ENCODE results near the gene CA11.
A peak's percentile ranks its signal among the peaks of the same experiment; 100 is the strongest.

CA11 gene

GRCh38 chr19:48618916-48619691 is 26.9 kb downstream of the CA11 start, which contains the start of the genes RPL18 and SPHK2:
Gene RPL18, minus strand, starts transcription at chr19:48619178. Its CDS starts 35 bp downstream, at chr19:48619143.
Gene SPHK2, plus strand, starts transcription at chr19:48619506. Its CDS starts 1,009 bp downstream, at chr19:48620515.
- H3K4me1 ChIP-seq (ENCODE audit: control insufficient read depth in 1 of 2, insufficient read depth in 1 of 2, low read depth in 1 of 2, low read length in 1 of 2), result peaks cover 32 to 34% of the 10 kb centered on the region in 2 experiments
- no peaks in the 10 kb centered on the region for H3K9me3 ChIP-seq
- H3K27me3 ChIP-seq, result no peaks in the 10 kb centered on the region
- peak within 1 kb of the TSS; percentile 87 for H3K27ac ChIP-seq
- peaks cover 32% of the 10 kb centered on the region for H3K36me3 ChIP-seq
- H3K4me3 ChIP-seq (ENCODE audit: low read depth in 1 of 2, low read length in 1 of 2), result peak within 1 kb of the TSS; percentile 73 to 79
- peak; percentile 51 for TF ChIP-seq CTCF (IDR thresholded peaks at IDR 0.05)

GRCh38 chr19:48618278-48618915 is 27.6 kb downstream of the CA11 start:
- H3K4me3 ChIP-seq (ENCODE audit: low read depth in 1 of 2, low read length in 1 of 2), result peak overlapping the region; percentile 73 to 79
- H3K36me3 ChIP-seq, result peaks cover 32% of the 10 kb centered on the region
- H3K27me3 ChIP-seq, result no peaks in the 10 kb centered on the region
- peaks cover 24 to 28% of the 10 kb centered on the region in 2 experiments for H3K4me1 ChIP-seq (ENCODE audit: control insufficient read depth in 1 of 2, insufficient read depth in 1 of 2, low read depth in 1 of 2, low read length in 1 of 2)
- H3K9me3 ChIP-seq, result no peaks in the 10 kb centered on the region
- peak overlapping the region; percentile 87 for H3K27ac ChIP-seq
- no peak for TF ChIP-seq CTCF (IDR thresholded peaks at IDR 0.05)

GRCh38 chr19:48617146-48617937 is 28.6 kb downstream of the CA11 start:
- Histone ChIP-seq H3K27ac (no peak overlapping the region), H3K27me3 (no peaks in the 10 kb centered on the region), H3K9me3 (no peaks in the 10 kb centered on the region), H3K4me3 (ENCODE audit: low read depth in 1 of 2, low read length in 1 of 2) (no peak overlapping the region), H3K36me3 (peaks cover 32% of the 10 kb centered on the region), H3K4me1 (ENCODE audit: control insufficient read depth in 1 of 2, insufficient read depth in 1 of 2, low read depth in 1 of 2, low read length in 1 of 2) (peaks cover 23 to 26% of the 10 kb centered on the region in 2 experiments)
- no peak for TF ChIP-seq CTCF (IDR thresholded peaks at IDR 0.05)

- TF ChIP-seq CTCF (IDR thresholded peaks at IDR 0.05), result no peak
- Histone ChIP-seq H3K27ac (no peak overlapping the region), H3K4me1 (ENCODE audit: control insufficient read depth in 1 of 2, insufficient read depth in 1 of 2, low read depth in 1 of 2, low read length in 1 of 2) (peaks cover 23 to 26% of the 10 kb centered on the region in 2 experiments), H3K4me3 (ENCODE audit: low read depth in 1 of 2, low read length in 1 of 2) (no peak overlapping the region), H3K36me3 (peaks cover 32% of the 10 kb centered on the region), H3K9me3 (no peaks in the 10 kb centered on the region), H3K27me3 (no peaks in the 10 kb centered on the region)
Observed at GRCh38 chr19:48616491-48617056, 29.4 kb downstream of the CA11 start.

GRCh38 chr19:48616041-48616436 is 29.9 kb downstream of the CA11 start:
- Histone ChIP-seq H3K27me3 (no peaks in the 10 kb centered on the region), H3K36me3 (peaks cover 32% of the 10 kb centered on the region), H3K27ac (no peak overlapping the region), H3K4me1 (ENCODE audit: control insufficient read depth in 1 of 2, insufficient read depth in 1 of 2, low read depth in 1 of 2, low read length in 1 of 2) (peaks cover 23 to 26% of the 10 kb centered on the region in 2 experiments), H3K9me3 (no peaks in the 10 kb centered on the region), H3K4me3 (ENCODE audit: low read depth in 1 of 2, low read length in 1 of 2) (no peak overlapping the region)
- TF ChIP-seq CTCF (IDR thresholded peaks at IDR 0.05), result no peak
